HK-2 (cell line): ENCODE measurements around the gene TMPO.
A peak's percentile ranks its signal among the peaks of the same experiment; 100 is the strongest.
"Not testable (repeated sequence)": the region's sequence is repeated elsewhere in the genome, so short reads cannot be mapped to it uniquely, and the experiment has no call there.

ENCODE experiments used
- DNase-seq: peaks from one replicate; pipeline ENCODE4 v3.0.0-alpha.2; 2018; ENCODE audit not compliant: unreplicated experiment

TMPO gene

DNA sequence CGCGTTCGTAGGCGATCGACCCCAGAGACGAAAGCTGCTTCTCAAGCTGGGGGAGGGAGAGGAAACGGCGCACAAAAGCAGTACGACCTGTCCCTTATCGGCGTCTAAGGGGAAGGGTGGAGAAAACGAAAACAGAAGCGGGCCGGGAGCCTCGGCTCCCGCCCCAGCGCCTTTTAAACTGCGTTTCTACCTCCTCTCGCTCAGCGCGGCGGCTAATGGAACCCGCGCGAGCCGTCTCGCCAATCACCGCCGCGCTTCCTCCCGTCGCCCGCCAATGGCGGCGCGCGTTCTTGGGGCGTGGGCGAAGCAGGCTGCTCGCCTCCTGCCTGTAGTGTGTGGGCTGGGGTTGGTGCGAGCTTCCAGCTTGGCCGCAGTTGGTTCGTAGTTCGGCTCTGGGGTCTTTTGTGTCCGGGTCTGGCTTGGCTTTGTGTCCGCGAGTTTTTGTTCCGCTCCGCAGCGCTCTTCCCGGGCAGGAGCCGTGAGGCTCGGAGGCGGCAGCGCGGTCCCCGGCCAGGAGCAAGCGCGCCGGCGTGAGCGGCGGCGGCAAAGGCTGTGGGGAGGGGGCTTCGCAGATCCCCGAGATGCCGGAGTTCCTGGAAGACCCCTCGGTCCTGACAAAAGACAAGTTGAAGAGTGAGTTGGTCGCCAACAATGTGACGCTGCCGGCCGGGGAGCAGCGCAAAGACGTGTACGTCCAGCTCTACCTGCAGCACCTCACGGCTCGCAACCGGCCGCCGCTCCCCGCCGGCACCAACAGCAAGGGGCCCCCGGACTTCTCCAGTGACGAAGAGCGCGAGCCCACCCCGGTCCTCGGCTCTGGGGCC lies at the start of gene TMPO:
Gene TMPO (plus strand): TSS at position 304 of the 824 bp plus-strand sequence. CDS start 278 bp downstream, at position 582.
- peak; percentile 97 for DNase-seq

- no peak for DNase-seq
Measured at GRCh38 chr12:98465950-98466602, 49.3 kb upstream of the TMPO start.

DNA sequence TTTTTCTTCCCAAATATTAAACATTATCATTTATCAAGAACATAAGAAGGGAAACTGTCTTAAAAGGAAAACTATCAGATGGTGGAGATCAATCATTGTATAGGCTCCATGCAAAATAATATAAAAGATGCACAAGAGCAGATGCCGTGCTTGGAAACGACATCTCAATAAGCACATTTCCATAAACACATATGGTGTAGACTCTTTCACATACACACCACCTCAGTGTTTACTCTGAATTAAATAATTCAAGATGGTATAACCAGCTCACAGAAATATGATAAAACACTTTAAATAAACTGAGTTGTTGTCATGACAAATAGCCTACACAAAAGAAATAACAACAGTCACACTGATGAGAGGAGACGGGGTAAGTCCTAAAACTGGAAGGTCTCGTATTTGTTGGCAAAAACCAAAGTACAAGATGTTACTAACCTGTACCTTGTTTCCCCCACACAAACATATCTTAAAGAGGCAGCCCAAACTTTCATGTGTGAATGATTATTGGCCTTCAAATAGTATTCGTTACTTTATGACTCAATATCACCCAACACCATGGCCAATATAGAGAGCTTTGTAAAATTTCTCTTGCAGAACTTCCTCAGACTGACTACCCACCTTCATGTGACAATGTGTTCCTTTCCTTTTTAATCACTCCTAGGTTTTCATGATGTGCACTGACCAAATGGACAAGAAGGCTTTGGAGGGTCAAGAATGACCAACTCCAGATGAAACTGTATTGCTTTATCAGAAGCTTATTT lies 48.6 kb upstream of the TMPO start:
- DNase-seq, result no peak

DNA sequence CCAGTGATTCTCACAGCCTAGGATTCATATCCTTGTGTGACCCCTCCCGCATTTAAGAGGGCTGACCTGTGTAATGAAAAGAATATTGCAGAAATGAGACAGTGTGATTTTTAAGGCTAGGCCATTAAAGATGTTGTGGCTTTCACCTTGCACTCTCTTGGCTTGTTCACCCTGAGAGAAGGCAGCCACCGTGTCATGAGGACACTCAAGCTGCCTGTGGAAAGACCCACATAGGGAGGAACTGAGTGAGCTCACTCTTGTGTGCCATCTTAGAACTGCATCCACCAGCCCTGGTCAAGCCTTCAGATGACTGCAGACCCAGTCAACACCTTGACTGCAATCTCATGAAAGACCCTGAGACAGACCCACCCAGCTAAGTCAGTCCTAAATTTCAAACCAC lies 46.3 kb upstream of the TMPO start:
- no peak for DNase-seq

DNA sequence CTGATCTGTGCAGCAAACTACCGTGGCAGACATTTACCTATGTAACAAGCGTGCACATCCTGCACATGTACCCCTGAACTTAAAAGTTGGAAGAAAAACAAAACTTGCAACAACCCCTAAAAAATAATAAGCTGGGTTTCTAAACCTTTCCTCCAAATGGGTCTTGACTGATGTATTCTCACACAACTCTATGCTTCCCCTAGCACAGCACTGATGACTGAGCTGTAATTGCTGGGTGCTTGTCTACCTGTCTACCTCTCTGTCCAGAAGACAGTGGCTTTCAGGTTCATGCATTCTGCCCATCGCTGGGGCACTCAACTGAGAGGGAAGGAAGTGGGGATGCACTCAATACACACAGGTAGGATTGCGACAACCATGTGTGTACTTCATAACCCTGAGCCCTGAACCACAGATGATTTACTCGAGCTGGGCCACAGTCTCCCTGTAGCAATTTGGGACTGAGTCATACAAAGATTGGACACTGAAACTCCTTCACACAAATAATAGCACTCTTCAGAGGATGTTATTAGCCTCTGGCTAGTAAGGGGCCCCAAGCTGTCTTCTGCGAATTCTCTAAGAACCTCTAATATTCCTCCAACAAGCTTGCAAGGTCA lies 44.8 kb upstream of the TMPO start:
- no peak for DNase-seq

- no peak for DNase-seq
Measured at GRCh38 chr12:98471085-98471484, 44.3 kb upstream of the TMPO start.

DNA sequence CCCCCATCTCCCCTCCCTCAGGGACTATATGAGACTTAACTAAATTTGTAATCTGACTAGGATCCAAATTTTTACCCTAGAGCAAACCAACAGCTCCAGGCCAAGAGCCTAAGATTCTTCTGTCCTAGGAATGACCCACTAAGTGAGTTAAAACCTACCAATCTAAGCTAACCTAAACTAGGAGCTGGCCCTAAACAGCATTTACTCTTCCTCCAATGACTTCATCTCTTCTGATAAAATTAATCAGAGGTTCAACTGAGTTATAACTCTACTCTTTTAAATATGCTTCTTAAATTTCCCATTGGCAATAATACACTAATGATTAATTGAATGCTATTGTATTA lies 39.9 kb upstream of the TMPO start:
- DNase-seq, result no peak

DNA sequence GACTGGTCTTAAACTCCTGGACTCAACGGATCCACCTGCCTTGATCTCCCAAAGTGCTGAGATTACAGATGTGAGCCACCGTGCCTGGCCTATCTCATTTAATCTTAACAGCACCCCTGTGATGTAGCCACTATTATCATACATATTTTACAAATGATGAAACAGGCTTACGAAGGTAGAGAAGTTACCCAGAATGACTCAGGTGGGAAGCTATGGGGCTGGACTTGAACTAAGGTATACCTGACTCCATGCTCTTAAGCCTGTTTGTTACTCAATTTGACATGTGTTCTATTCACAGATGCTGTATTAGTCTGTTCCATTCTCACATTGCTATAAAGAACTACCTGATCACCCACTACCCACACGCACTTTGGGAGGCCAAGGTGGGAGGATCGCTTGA lies 36.8 kb upstream of the TMPO start:
- no peak for DNase-seq

DNA sequence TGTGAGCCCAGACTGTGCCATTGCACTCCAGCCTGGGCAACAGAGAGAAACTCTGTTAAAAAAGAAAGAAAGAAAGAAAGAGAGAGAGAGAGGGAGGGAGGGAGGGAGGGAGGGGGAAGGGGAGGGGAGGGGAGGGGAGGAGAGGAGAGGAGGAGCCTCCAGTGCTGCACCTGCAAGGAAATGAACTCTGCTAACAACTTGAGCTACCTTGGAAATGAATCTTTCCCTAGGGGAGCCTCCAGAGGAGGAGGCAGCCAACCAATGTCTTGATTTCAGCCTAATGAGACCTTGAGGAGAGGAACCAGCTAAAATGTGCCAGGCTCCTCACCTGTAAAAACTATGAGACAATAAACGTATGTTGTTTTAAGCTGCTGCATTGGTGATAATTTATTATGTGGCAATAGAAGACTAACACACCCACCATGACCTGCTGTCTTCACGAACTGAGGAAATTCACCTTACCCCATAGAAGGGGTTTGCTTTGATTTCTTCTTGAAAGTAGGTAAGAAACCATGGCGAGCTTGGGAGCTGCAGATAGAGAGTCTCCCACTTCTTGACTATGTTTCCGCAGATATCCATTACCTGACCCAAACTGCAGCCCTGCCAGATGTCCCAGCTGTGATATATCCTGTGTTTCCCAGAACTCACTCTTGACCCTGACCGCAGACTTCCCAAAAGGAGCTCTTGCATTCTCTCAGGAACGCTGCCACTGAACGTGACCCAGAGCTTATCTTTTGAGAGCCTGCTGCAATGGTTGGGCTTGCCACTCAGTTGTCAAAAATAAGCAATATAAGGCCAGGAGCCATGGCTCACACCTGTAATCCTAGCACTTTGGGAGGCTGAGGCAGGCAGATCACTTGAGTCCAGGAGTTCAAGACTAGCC lies 31.5 kb upstream of the TMPO start:
- no peak for DNase-seq

DNA sequence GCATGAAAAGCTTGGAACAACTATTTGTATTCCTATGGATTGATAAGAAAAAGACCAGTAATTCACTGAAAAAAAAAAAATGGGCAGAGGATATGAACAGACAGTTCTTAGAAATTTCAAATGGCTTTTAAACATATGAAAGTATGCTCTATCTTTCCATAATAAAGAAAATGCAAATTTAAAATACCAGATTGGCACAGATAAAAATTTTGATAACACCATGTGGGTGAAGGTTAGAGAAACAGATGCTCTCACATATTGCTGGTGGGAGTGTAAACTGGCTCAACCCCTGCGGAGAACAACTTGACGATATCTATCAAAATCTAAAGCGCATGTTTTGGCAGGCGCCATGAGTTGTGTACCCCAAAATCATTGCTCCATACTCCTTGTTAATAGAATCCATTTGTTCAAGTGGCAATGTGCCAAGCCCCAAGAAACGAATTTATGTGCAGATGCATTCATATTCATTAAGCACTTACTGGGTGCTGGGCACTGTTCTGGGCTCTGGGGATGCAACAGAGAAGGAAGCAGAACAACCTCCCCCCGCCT lies 29.5 kb upstream of the TMPO start:
- DNase-seq, result no peak

DNA sequence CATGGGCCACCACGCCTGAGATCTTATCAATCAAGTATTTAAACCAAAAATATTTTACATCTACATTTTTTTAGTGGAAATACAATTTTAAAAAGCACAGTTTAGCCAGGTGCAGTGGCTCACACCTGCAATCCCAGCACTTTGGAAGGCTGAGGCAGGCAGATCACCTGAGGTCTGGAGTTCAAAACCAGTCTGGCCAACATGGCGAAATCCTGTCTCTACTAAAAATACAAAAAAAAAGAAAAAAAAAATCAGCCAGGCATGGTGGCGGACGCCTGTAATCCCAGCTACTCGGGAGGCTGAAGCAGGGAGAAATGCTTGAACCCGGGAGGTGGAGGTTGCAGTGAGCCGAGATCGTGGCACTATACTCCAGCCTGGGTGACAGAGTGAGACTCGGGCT lies 27.0 kb upstream of the TMPO start:
- DNase-seq, result not testable (repeated sequence)

DNA sequence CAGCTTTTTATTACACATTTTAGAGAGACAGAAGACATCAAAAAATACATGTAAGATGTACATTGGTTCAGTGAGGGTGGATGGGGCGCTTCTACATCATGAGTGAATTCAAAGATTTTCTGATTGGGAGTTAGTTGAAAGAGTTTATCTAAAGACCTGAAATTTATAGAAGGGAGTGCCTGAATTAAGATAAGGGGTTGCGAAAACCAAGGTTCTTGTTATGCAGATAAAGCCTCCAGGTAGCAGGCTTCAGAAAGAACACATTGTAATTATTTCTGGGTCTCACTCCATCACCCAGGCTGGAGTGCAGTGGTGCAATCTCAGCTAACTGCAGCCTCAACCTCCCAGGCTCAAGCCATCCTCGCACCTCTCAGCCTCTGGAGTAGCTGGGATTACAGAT lies 26.2 kb upstream of the TMPO start:
- DNase-seq, result no peak

DNA sequence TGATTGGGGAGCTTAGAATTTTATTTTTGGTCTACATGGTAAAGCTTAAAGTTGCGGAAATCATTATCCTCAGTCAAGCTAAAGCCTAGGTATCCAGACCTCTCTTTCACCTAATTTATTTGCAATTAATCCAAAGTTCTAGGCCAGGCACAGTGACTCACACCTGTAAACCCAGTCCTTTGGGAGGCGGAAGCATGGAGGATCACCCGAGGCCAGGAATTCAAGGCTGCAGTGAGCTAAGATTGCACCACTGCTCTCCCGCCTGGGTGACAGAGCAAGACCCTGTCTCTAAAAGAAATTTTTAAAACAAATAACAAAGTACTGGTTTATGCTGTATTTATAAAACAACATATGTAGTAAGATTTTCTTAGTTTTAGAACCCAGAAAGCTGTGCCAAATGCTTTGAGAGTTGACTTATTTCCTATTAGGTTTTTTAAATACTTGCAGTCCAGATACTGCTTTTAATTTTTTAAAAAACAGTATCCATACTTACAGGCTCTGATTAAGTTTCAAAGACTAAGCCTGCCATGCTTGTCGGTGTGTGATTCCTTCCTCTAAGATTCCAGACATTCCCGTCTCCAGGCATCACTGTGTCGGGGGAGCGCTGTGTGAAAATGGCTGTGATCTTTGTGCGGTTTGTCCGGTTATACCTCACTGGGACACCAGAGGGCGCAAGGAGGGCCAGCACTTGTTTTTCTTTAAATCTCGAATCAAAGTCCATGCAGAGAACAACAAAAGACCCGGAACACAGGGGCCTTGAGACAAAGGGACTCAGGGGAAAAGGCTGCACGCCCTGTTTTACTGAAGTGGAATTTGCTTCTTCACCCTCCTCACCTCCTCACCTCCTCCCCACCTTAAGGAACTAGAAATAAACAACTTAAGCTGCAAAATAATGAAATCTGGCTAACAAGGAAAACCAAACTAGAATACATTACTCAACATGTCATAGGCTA lies 24.6 kb upstream of the TMPO start:
- peak; percentile 95 for DNase-seq

GRCh38 chr12:98492580-98493140 lies 22.7 kb upstream of the TMPO start:
- DNase-seq, result no peak

DNA sequence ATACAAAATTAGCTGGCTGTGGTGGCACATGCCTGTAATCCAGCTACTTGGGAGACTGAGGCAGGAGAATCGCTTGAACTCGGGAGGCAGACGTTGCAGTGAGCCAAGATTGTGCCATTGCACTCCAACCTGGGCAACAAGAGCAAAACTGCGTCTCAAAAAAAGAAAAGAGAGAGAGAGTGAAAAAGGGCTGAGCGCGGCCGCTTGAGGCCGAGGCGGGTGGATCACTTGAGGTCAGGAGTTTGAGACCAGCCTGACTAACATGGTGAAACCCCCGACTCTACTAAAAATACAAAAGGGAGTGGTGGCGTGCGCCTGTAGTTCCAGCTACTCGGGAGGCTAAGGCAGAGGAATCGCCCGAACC lies 14.1 kb upstream of the TMPO start:
- DNase-seq, result not testable (repeated sequence)

- peak; percentile 94 for DNase-seq
Measured at GRCh38 chr12:98503342-98503591, 12.1 kb upstream of the TMPO start.

DNA sequence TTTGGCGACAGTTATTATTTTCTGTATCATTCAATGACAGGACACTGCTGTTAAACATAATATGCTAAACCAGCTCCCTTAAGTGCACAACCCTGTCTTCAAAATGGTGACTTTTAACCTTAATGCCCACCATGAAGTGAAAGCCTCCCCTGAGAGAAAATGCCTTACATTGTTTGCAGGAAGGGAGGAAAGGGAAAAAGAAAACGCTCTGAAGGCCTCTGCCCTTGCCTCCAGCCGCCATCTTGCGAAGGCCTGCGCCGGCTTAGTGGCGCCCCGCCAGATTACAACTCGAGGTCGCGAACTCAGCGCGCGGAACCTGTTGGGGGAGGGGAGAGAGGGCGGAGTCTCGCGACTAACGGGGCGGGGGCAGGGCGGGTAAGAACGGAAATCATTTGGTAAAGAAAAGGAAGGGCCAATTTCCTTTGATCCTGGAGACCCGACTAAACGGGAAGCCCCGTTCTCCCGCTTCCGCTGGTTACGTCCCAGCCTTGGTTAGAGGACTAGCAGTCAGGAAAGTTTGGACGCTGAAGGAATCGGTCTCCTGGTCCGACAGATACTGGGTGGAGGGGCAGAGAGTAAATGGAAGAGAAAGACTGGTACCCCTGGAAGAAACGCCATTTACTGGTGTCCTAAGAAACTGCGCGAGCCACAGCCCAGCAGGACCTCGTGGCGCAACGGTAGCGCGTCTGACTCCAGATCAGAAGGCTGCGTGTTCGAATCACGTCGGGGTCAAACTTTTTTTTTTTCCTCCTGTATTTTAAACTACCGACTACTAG lies 11.6 kb upstream of the TMPO start:
- peak; percentile 95 for DNase-seq

DNA sequence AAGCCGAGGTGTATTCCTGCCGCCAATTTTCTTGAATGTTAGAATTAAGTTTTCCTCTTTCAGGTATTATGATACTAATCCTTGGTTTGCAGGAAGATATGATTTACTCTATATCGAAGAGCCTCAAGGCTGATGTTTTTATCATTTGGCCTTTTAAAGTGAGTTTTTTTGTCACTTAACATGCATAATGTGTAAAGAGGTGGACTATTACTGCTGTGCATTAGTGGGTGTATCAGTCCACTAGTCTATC lies 11.1 kb upstream of the TMPO start:
- DNase-seq, result no peak

DNA sequence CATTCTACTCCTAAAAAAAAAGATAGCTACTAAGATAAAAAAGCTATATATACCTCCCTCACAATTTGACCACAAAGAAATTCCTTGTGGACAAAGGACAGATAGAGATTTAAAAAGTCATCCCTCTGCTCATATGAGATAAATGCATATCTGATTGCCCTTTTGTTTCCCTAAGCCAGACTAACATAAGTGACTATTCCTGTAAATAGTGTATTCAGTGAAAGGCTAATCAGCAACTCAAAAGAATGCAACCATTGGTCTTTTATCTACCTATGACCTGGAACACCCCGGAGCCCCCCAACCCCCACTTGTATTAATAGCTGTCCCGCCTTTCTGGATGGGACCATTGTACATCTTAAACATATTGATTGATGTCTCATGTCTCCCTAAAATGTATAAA lies 6.3 kb upstream of the TMPO start:
- DNase-seq, result no peak
